EL (cell line): ENCODE data around the gene SH3BP5.

ENCODE experiments used
- DNase-seq: peaks from one replicate; pipeline ENCODE4 v3.0.0-alpha.2; 2016

The SH3BP5 gene

GRCh38 chr3:15271785-15272381 lies 60.5 kb downstream of the SH3BP5 start:
- no peak for DNase-seq

- no peak for DNase-seq
Observed at GRCh38 chr3:15271030-15271429, 61.4 kb downstream of the SH3BP5 start.

GRCh38 chr3:15269091-15269989 lies 63.0 kb downstream of the SH3BP5 start:
- peak; percentile 96 for DNase-seq

GRCh38 chr3:15268033-15268631 lies 64.3 kb downstream of the SH3BP5 start:
- peak; percentile 78 for DNase-seq

- no peak for DNase-seq
Observed at GRCh38 chr3:15267502-15267901, 64.9 kb downstream of the SH3BP5 start.

- DNase-seq: no peak
Observed at GRCh38 chr3:15266510-15267376, 65.6 kb downstream of the SH3BP5 start.

- no peak for DNase-seq
Observed at GRCh38 chr3:15265655-15266509, 66.5 kb downstream of the SH3BP5 start.

GRCh38 chr3:15264486-15264885 lies 67.9 kb downstream of the SH3BP5 start:
- no peak for DNase-seq

- no peak for DNase-seq
Observed at GRCh38 chr3:15263926-15264325, 68.5 kb downstream of the SH3BP5 start.

GRCh38 chr3:15263120-15263519 lies 69.3 kb downstream of the SH3BP5 start:
- DNase-seq: no peak

- no peak for DNase-seq
Observed at GRCh38 chr3:15262021-15262420, 70.4 kb downstream of the SH3BP5 start.

- DNase-seq: no peak
Observed at GRCh38 chr3:15261274-15261673, 71.1 kb downstream of the SH3BP5 start.

GRCh38 chr3:15260531-15260930 lies 71.9 kb downstream of the SH3BP5 start:
- no peak for DNase-seq

- no peak for DNase-seq
Observed at GRCh38 chr3:15258720-15259119, 73.7 kb downstream of the SH3BP5 start.

- no peak for DNase-seq
Observed at GRCh38 chr3:15256861-15257341, 75.5 kb downstream of the SH3BP5 start.

- DNase-seq: no peak
Observed at GRCh38 chr3:15255215-15255614, 77.2 kb downstream of the SH3BP5 start.

- no peak for DNase-seq
Observed at GRCh38 chr3:15253023-15253697, 79.2 kb downstream of the SH3BP5 start.

- DNase-seq: no peak
Observed at GRCh38 chr3:15246186-15246585, 86.2 kb downstream of the SH3BP5 start.

GRCh38 chr3:15243822-15244482 lies 88.4 kb downstream of the SH3BP5 start:
- DNase-seq: no peak

- peak; percentile 20 for DNase-seq
Observed at GRCh38 chr3:15241341-15241740, 91.0 kb downstream of the SH3BP5 start.

GRCh38 chr3:15229262-15229661 lies 103.1 kb downstream of the SH3BP5 start:
- no peak for DNase-seq
